ENCODE data around the gene IFIT1B. TPM values are rescaled to one million over a fixed set of nuclear protein-coding genes. Genes with fewer than 3 reads are reported as not detected.

Gene IFIT1B
- total RNA-seq, 1 experiment from 2014 or later = not detected

Other genes with a start within 250 kb of the IFIT1B start
- gene CH25H, start 170.7 kb upstream of the IFIT1B start, total RNA-seq (2021) = 0.11 to 0.14 TPM in 2 of 3 replicates, not detected in the other
- gene LIPA, start 126.3 kb upstream of the IFIT1B start, total RNA-seq (2021) = 32.9 to 47.3 TPM (median 37.8 TPM) in 3 replicates
- 0.07 to 0.15 TPM (median 0.14 TPM) in 3 replicates for gene IFIT2, start 76.0 kb upstream of the IFIT1B start, total RNA-seq (2021)
- 0.14 to 0.42 TPM (median 0.39 TPM) in 3 replicates for gene IFIT3, start 50.1 kb upstream of the IFIT1B start, total RNA-seq (2021)
- gene IFIT1, start 14.6 kb downstream of the IFIT1B start, total RNA-seq (2021) = 1.5 to 2.0 TPM (median 1.5 TPM) in 3 replicates
- 1.7 to 2.0 TPM (median 1.8 TPM) in 3 replicates for gene IFIT5, start 36.5 kb downstream of the IFIT1B start, total RNA-seq (2021)
- gene SLC16A12, start 157.5 kb downstream of the IFIT1B start, total RNA-seq (2021) = 8.0 to 10.9 TPM (median 8.3 TPM) in 3 replicates

Data from WTC11 (cell line).